Epithelial cell of umbilical artery (primary cell): ENCODE measurements around the gene RUFY2. TPM values are rescaled to one million over a fixed set of nuclear protein-coding genes. Genes with fewer than 3 reads are reported as not detected.

Experiments
- total RNA-seq: library from RNA; depleted of rRNA; stranded (reverse); fragments of >200 nt; gene quantifications from 2 replicates; pipeline ENCODE4 v1.2.3, GENCODE V29; 2014

Gene RUFY2, protein sequence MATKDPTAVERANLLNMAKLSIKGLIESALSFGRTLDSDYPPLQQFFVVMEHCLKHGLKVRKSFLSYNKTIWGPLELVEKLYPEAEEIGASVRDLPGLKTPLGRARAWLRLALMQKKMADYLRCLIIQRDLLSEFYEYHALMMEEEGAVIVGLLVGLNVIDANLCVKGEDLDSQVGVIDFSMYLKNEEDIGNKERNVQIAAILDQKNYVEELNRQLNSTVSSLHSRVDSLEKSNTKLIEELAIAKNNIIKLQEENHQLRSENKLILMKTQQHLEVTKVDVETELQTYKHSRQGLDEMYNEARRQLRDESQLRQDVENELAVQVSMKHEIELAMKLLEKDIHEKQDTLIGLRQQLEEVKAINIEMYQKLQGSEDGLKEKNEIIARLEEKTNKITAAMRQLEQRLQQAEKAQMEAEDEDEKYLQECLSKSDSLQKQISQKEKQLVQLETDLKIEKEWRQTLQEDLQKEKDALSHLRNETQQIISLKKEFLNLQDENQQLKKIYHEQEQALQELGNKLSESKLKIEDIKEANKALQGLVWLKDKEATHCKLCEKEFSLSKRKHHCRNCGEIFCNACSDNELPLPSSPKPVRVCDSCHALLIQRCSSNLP
- total RNA-seq = 18.8 and 20.4 TPM in 2 replicates

DNA sequence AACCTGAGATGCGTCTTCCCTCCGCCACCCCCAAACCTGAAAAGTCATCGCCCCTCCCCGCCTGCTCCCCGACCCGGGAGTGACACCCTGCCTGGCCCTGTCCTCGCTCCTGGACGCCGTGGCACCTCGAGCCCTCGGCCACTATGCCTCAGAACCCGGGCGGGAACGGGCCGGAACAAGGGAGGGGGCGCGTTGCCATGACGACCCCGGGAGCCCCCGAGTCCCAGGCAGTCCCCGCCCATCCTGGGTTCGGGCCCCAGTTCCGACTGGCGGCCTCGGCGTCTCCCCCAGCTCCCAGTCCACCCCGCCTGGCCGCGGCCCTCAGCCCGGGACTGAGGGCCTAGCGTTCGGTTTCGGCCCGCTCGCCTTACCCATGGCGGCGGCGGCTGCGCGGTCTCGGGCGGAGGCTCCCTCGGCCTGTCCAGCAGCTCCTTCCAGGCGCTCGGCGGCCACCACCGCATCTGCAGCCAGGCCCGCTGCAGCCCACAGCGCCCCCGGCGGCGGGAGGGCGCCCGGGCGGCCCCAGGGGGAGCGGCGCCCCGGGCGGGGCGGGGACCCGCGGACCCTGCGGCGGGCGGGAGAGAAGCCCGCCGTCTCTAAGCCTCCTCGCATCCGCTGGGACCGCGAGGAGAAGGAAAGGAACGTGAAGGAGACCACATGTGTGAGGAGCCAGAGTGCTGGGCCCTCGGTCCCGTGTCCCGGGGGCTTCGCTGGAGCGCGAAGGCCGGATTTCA, at the start of gene RUFY2:
Gene RUFY2, minus strand, starts transcription at position 463 of the 734 bp plus-strand sequence. Its CDS starts 88 bp downstream, at position 375.

DNA sequence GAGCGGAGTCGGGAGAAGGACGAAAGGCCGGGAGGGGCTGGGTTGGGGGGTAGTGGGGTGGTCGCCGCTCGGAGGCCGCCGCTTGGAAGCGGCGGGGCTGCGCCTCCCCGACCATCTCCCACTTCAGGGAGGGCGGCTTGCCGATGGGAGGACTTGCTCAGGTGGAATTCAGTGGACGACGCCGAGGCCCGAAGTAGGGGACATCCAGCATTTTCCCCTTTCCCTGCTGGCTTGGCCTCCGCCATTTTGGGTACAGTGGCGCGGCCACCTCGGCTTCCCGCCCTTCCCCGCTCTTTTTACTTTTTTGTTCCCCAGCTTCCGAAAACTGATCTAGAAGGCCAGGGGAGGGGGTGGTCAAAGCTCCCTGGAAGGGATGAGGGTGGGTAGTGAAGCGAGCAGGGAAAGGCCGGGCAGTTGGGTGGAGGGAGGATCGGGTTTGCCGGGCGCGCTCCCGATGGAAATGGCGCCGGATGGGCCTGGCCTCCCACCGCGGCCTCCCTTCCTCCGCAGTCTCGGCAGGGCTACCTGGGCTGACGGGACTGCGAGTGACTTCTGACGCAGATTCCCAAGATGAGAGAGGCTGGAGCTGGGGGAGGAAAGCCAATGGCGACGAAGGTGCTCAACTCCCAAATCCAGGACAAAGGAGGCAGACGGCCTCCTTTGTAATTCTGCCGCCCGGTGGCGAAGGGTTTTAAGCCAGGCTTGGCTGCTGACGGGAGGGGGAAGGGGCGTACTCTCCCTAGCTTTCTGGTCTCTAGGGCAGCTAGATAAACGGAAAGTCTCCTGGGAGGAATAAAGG, 74.6 kb downstream of the RUFY2 start, which contains the start of gene PBLD:
Gene PBLD, minus strand, starts transcription at position 670 of the 799 bp plus-strand sequence. CDS start 26,084 bp downstream, outside the sequence.

DNA sequence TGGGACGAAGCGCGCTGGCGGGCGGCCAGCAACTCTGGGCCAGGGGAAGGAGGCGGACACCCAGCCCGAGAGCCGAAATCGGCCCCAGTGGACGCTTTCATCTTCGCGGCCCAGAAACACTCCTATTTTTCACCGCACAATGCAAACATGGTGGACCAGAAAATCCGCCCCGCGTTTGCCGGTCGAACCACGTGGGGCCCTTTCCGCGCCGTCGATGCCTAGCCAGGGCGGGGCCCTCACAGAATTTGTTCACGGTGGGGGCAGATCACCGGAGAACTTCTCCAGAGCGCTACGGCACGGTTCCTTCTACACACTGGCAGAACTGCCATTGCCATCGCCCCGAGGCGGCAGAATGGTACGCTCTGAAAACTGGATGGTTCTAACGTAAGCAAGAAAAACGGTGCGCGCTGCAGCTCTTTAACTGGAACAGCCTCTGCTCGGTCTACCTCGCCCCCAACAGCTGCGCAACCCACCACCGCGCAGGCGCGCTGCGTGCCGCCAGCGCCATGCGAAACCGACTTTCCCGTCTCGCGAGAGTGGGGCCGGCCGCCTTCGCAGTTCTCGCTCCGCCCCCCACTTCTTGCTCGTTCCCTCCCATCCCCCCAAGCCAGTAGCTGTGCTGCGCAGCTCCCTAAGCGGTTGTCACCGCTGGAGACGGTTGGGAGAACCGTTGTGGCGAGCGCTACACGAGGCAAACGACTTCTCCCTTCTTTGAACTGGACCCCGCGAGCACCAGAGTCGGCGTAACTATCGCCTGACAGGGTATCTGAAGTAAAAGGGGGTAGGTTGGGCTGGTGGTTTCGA, 75.4 kb downstream of the RUFY2 start, which contains the start of gene HNRNPH3:
Gene HNRNPH3, plus strand, starts transcription at position 610 of the 804 bp plus-strand sequence. CDS start 5,158 bp downstream, outside the sequence.

Other genes with a start within 250 kb of the RUFY2 start
- 0.15 TPM in 1 of 2 replicates, not detected in the other for gene ATOH7, start 175.2 kb downstream of the RUFY2 start, total RNA-seq
- 28.6 and 35.1 TPM in 2 replicates for gene HNRNPH3, start 75.2 kb downstream of the RUFY2 start, total RNA-seq
- 1.9 and 3.5 TPM in 2 replicates for gene PBLD, start 74.3 kb downstream of the RUFY2 start, total RNA-seq
- 11.0 and 15.2 TPM in 2 replicates for gene DNA2, start 64.7 kb upstream of the RUFY2 start, total RNA-seq
- gene SLC25A16, start 120.2 kb upstream of the RUFY2 start, total RNA-seq = 9.1 and 15.9 TPM in 2 replicates
- 0.32 and 0.46 TPM in 2 replicates for gene TET1, start 153.1 kb upstream of the RUFY2 start, total RNA-seq